Smooth muscle cell (in vitro differentiated cells): Measurements from ENCODE around the gene ARHGAP19. TPM values are rescaled to one million over a fixed set of nuclear protein-coding genes. Genes with fewer than 3 reads are reported as not detected.
"Not testable (repeated sequence)": the region's sequence is repeated elsewhere in the genome, so short reads cannot be mapped to it uniquely, and the experiment has no call there.

Experiments used
- DNase-seq: peaks from one replicate; lab custom pipeline; 2025; ENCODE audit not compliant: unreplicated experiment; lab: John Stamatoyannopoulos, UW
- H2AFZ ChIP-seq: fragments of 200-600 bp; sonication (generic); 2 replicates; pipeline ENCODE4 v1.6.0; 2016; ENCODE audit warnings: antibody characterized with exemption, low read depth, mild to moderate bottlenecking
- H3F3A ChIP-seq: fragments of 200-600 bp; sonication (generic); 2 replicates; pipeline ENCODE4 v1.6.0; 2017; ENCODE audit warnings: antibody characterized with exemption, low read depth
- H3K27ac ChIP-seq: fragments of 200-600 bp; sonication (generic); 2 replicates; pipeline ENCODE4 v1.5.1; 2016; ENCODE audit warnings: low read depth, mild to moderate bottlenecking
- H3K27me3 ChIP-seq: fragments of 200-600 bp; sonication (generic); 2 replicates; pipeline ENCODE4 v1.6.1; 2016; ENCODE audit warnings: low read depth, mild to moderate bottlenecking
- H3K36me3 ChIP-seq: fragments of 200-600 bp; sonication (generic); 2 replicates; pipeline ENCODE4 v1.5.1; 2016; ENCODE audit warnings: low read depth
- H3K4me1 ChIP-seq: fragments of 200-600 bp; sonication (generic); 2 replicates; pipeline ENCODE4 v1.5.1; 2016; ENCODE audit warnings: low read depth
- H3K4me2 ChIP-seq: fragments of 200-600 bp; sonication (generic); 2 replicates; pipeline ENCODE4 v1.6.0; 2016; ENCODE audit warnings: mild to moderate bottlenecking
- H3K4me3 ChIP-seq: fragments of 200-600 bp; sonication (generic); 2 replicates; pipeline ENCODE4 v1.5.1; 2016; ENCODE audit warnings: mild to moderate bottlenecking
- H3K79me2 ChIP-seq: fragments of 200-600 bp; sonication (generic); 2 replicates; pipeline ENCODE4 v1.6.0; 2016; ENCODE audit warnings: low read depth, mild to moderate bottlenecking
- H3K9ac ChIP-seq: fragments of 200-600 bp; sonication (generic); 2 replicates; pipeline ENCODE4 v1.6.0; 2016; ENCODE audit warnings: low read depth
- H3K9me3 ChIP-seq: fragments of 200-600 bp; sonication (generic); replicated peaks from 2 replicates; pipeline ENCODE4 v1.5.1; 2016; ENCODE audit warnings: low read depth
- H4K20me1 ChIP-seq: fragments of 200-600 bp; sonication (generic); 2 replicates; pipeline ENCODE4 v1.6.0; 2016; ENCODE audit warnings: low read depth
- CTCF ChIP-seq: fragments of 200-600 bp; sonication (generic); IDR thresholded peaks from 2 replicates; pipeline ENCODE4 v1.5.1; 2017; ENCODE audit warnings: borderline replicate concordance, mild to moderate bottlenecking, antibody characterized with exemption; ENCODE audit not compliant: insufficient read depth, poor library complexity, severe bottlenecking
- WGBS: methylation state at CpG from one replicate; pipeline ENCODE4 v1.1.7; 2016; ENCODE audit warnings: low lambda C conversion rate; 5-methylcytosine and 5-hydroxymethylcytosine counted together
- polyA plus RNA-seq: library from polyadenylated mRNA; unstranded; fragments of >200 nt; fragmentation: Nextera tagmentation; extraction: Ambion mirVana; gene quantifications from 2 replicates; pipeline ENCODE4 v1.2.1, GENCODE V29; 2016
- total RNA-seq: library from RNA; depleted of rRNA; stranded (reverse); fragments of >200 nt; gene quantifications from 2 replicates; pipeline ENCODE4 v1.2.3, GENCODE V29; 2014

ARHGAP19 gene
- total and polyA plus RNA-seq, 2 experiments from 2014 or later, result 3.5 to 20.5 TPM

GRCh38 chr10:97273700-97274099 is 18.7 kb downstream of the ARHGAP19 start:
- no peak for TF ChIP-seq CTCF
- Histone ChIP-seq H3K36me3 (no peaks in the 10 kb centered on the region), H3K79me2 (peaks cover 14% of the 10 kb centered on the region), H3K27ac (no peak overlapping the region), H3K4me2 (no peak overlapping the region), H4K20me1 (peaks cover 5% of the 10 kb centered on the region), H3F3A (no peaks in the 10 kb centered on the region), H2AFZ (no peak overlapping the region), H3K27me3 (no peaks in the 10 kb centered on the region), H3K9ac (no peak overlapping the region), H3K4me1 (no peaks in the 10 kb centered on the region), H3K4me3 (no peak overlapping the region), H3K9me3 (no peaks in the 10 kb centered on the region)
- WGBS, result 100% methylated on average over 3 of the region's 3 CpGs
- DNase-seq, result no peak

- Histone ChIP-seq H3K27ac (peak overlapping the region; percentile 24), H3K4me3 (no peak overlapping the region)
- TF ChIP-seq CTCF, result no peak
These were observed 21.8 kb downstream of the ARHGAP19 start for GRCh38 chr10:97270523-97271154.

GRCh38 chr10:97267671-97268070 is 24.8 kb downstream of the ARHGAP19 start:
- Histone ChIP-seq H3K9me3 (no peaks in the 10 kb centered on the region), H3K27ac (no peak overlapping the region), H2AFZ (no peak overlapping the region), H3K4me2 (no peak overlapping the region), H3K9ac (no peak overlapping the region), H3K4me3 (no peak overlapping the region), H3K79me2 (no peaks in the 10 kb centered on the region), H3F3A (no peaks in the 10 kb centered on the region), H3K4me1 (no peaks in the 10 kb centered on the region), H4K20me1 (no peaks in the 10 kb centered on the region), H3K27me3 (no peaks in the 10 kb centered on the region), H3K36me3 (no peaks in the 10 kb centered on the region)
- DNase-seq, result no peak
- no peak for TF ChIP-seq CTCF
- 88% methylated on average over 4 of the region's 4 CpGs for WGBS

More at GRCh38 chr10:97270523-97271154, 21.8 kb downstream of the ARHGAP19 start:
- Histone ChIP-seq H3K36me3 (no peaks in the 10 kb centered on the region), H3K4me1 (no peaks in the 10 kb centered on the region), H3F3A (no peaks in the 10 kb centered on the region), H4K20me1 (no peaks in the 10 kb centered on the region), H3K9ac (no peak overlapping the region), H3K79me2 (peaks cover 6% of the 10 kb centered on the region), H3K27me3 (no peaks in the 10 kb centered on the region), H3K4me2 (no peak overlapping the region), H2AFZ (no peak overlapping the region), H3K9me3 (no peaks in the 10 kb centered on the region)
- WGBS, result 74% methylated on average over 3 of the region's 3 CpGs
- no peak for DNase-seq

GRCh38 chr10:97265095-97265494 is 27.3 kb downstream of the ARHGAP19 start:
- H3K36me3 ChIP-seq, H2AFZ ChIP-seq, H4K20me1 ChIP-seq, H3K27ac ChIP-seq, H3K4me2 ChIP-seq, H3K4me3 ChIP-seq, H3K9me3 ChIP-seq, H3K79me2 ChIP-seq, H3K9ac ChIP-seq, H3K4me1 ChIP-seq, H3K27me3 ChIP-seq, DNase-seq, H3F3A ChIP-seq: not testable (repeated sequence)
- WGBS, result 96% methylated on average over 3 of the region's 3 CpGs
